ENCODE measurements around the gene ANKRD49.
A peak's percentile ranks its signal among the peaks of the same experiment; 100 is the strongest.
"Not testable (repeated sequence)": the region's sequence is repeated elsewhere in the genome, so short reads cannot be mapped to it uniquely, and the experiment has no call there.

The ANKRD49 gene

DNA sequence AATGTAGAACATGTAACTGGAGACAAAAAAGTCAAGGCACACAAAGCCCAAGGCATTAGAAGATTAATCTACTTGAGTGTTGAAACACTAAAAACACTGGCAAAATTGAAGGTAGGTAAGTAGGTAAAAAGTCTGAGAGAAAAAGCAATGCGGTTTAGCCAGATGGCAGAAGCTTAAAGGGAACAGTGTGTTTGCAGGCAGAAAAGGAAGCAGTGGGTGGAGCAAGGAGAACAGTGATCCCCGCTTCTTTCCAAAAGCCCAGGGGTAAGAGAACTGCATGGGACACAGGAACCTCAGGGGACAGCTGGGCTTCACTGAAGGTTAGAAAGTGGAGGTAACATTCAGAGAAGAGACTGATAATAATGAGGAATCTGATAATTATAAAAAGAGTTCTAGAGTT, 16.2 kb upstream of the ANKRD49 start:
- Mint-ChIP-seq H3K4me3 (peak overlapping the region; percentile 21), H3K27ac (peak overlapping the region; percentile 45), H3K36me3 (ENCODE audit: low read depth) (peaks cover 46% of the 10 kb centered on the region), H3K9me3 (no peaks in the 10 kb centered on the region), H3K4me1 (ENCODE audit: low read depth) (peaks cover 27% of the 10 kb centered on the region), H3K27me3 (no peaks in the 10 kb centered on the region)
- intact Hi-C loops (cut with micrococcal nuclease) = no loop called here

DNA sequence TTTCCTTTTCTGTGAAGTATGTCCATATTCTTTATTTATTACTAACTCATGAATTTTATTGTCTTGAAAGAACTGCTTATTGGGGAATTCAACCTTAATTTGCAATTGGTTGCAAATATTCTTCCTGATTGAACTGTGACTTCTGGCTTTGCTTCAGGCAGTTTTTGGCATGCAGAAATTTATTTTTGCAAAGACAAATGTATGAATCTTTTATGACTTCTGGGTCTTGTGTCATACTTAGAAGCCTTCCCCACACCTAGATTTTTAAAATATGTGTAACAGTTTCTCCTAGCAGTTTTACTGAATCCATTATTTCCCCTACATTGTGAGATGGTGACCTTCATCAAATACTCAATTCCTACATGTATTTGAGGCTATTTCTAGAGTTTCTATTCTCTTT, 12.4 kb upstream of the ANKRD49 start:
- Mint-ChIP-seq H3K27ac (no peak overlapping the region), H3K27me3 (no peaks in the 10 kb centered on the region), H3K36me3 (ENCODE audit: low read depth) (peaks cover 70% of the 10 kb centered on the region), H3K4me1 (ENCODE audit: low read depth) (peaks cover 12% of the 10 kb centered on the region), H3K4me3 (no peak overlapping the region), H3K9me3 (no peaks in the 10 kb centered on the region)
- intact Hi-C loops (cut with micrococcal nuclease) = no loop called here

- no peaks in the 10 kb centered on the region for H3K9me3 Mint-ChIP-seq
- H3K4me3 Mint-ChIP-seq = no peak overlapping the region
- intact Hi-C loops (cut with micrococcal nuclease) = no loop called here
- peaks cover 92% of the 10 kb centered on the region for H3K36me3 Mint-ChIP-seq (ENCODE audit: low read depth)
- no peak overlapping the region for H3K27ac Mint-ChIP-seq
- no peaks in the 10 kb centered on the region for H3K27me3 Mint-ChIP-seq
- peaks cover 15% of the 10 kb centered on the region for H3K4me1 Mint-ChIP-seq (ENCODE audit: low read depth)
Measured at GRCh38 chr11:94486068-94486467, 7.7 kb upstream of the ANKRD49 start.

GRCh38 chr11:94494126-94494680, 419 bp downstream of the ANKRD49 start:
- intact Hi-C loops (cut with micrococcal nuclease) = loop anchor here (5.0 to 10.0 kb wide), 3 partner anchors 367 to 752 kb away; partner anchors contain the start of genes C11orf54, CWC15, KDM4D and PANX1
- H3K36me3 Mint-ChIP-seq (ENCODE audit: low read depth) = peaks cover 50% of the 10 kb centered on the region
- no peaks in the 10 kb centered on the region for H3K9me3 Mint-ChIP-seq
- peaks cover 23% of the 10 kb centered on the region for H3K4me1 Mint-ChIP-seq (ENCODE audit: low read depth)
- peak overlapping the region; percentile 90 for H3K4me3 Mint-ChIP-seq
- H3K27ac Mint-ChIP-seq = peak overlapping the region; percentile 94
- no peaks in the 10 kb centered on the region for H3K27me3 Mint-ChIP-seq

DNA sequence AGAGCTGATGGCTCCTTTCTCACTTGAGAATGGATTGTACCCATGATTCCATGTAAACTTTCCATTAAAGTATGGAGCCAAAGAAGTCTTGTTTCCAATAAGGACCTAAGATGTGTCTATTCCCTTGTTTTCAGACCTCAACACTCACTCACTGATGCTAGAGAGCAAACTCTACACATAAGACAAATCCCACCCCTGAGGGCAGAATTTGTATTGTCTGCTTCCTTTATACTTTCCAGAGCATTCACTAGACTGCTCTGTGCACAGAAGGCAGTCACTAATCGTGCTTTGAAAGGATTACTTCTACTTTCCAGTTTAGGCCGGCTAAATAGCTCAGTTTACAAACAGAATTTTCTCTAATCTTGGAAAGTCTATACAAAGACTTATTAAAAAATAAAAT, 6.4 kb downstream of the ANKRD49 start:
- no peaks in the 10 kb centered on the region for H3K27me3 Mint-ChIP-seq
- H3K4me1 Mint-ChIP-seq (ENCODE audit: low read depth) = no peaks in the 10 kb centered on the region
- intact Hi-C loops (cut with micrococcal nuclease) = no loop called here
- no peak overlapping the region for H3K4me3 Mint-ChIP-seq
- peaks cover 47% of the 10 kb centered on the region for H3K36me3 Mint-ChIP-seq (ENCODE audit: low read depth)
- H3K27ac Mint-ChIP-seq = no peak overlapping the region
- H3K9me3 Mint-ChIP-seq = no peaks in the 10 kb centered on the region

DNA sequence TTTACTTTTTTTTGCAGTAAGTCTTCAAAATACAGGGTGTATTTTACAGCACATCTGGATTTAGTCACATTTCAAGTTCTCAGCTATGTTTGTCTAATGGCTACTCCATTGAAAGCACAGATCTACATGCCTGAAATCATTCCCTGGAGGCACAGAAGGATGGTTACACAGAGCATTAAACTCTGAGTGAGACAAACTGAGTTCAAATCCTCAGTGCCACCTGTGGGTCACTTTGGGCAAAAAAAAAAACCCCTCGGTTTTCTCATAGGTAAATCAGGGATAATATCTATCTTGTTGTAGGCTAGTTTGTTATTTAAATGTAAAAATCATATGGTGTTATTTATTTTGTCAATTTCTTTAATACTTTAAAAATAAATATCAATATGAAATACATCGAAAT, 7.7 kb downstream of the ANKRD49 start:
- Mint-ChIP-seq H3K27ac (no peak overlapping the region), H3K27me3 (no peaks in the 10 kb centered on the region), H3K4me1 (ENCODE audit: low read depth) (no peaks in the 10 kb centered on the region), H3K36me3 (ENCODE audit: low read depth) (peaks cover 44% of the 10 kb centered on the region), H3K4me3 (no peak overlapping the region), H3K9me3 (no peaks in the 10 kb centered on the region)
- intact Hi-C loops (cut with micrococcal nuclease) = no loop called here

DNA sequence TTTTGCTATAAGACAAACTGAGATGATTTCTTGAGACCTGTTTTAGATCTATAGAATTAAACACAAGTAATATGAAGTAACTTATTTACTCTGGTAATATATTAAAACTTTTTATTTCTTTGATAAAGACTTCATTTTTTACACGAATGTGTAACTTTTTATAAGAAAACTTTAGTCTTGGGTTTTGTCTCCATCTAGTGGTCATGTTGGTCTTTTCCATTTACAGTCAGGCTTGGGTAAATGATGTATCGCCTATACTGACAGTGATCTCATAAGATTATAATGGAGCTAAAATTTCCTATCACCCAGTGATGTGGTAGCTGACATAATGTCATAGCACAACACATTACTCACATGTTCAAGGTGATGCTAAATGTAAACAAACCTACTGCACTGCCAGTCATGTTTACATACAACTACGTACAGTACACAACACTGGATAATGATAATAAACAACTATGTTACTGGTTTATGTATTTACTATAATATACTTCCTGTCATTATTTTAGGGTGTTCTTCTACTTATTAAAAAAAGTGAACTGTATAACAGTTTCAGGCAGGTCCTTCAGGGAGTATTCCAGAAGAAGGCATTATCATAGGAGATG, 11.0 kb downstream of the ANKRD49 start:
- H3K36me3 Mint-ChIP-seq (ENCODE audit: low read depth) = peaks cover 14% of the 10 kb centered on the region
- H3K4me3 Mint-ChIP-seq = no peak overlapping the region
- H3K9me3 Mint-ChIP-seq = no peaks in the 10 kb centered on the region
- H3K27me3 Mint-ChIP-seq = no peaks in the 10 kb centered on the region
- H3K4me1 Mint-ChIP-seq (ENCODE audit: low read depth) = no peaks in the 10 kb centered on the region
- H3K27ac Mint-ChIP-seq = no peak overlapping the region
- intact Hi-C loops (cut with micrococcal nuclease) = loop anchor here (1.0 to 2.0 kb wide), 2 partner anchors 178 to 321 kb away; no protein-coding TSS in a partner anchor

DNA sequence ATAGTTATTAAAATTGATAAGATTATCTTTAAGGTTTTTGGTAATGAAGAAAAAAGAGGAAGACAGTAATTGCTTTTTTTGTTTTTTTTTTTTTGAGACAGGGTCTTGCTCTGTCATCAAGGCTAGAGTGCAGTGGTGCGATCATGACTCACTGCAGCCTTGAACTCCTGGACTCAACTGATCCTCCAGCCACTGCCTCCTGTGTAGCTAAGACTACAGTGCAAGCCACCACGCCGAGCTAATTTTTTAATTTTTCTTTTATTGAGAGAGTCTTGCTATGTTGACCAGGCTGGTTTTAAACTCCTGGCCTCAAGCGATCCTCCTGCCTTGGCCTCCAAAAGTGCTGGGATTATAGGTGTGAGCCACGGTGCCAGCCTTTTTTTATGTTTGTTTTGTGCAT, 12.7 kb downstream of the ANKRD49 start:
- intact Hi-C loops (cut with micrococcal nuclease); H3K4me1 Mint-ChIP-seq (ENCODE audit: low read depth): not testable (repeated sequence)

DNA sequence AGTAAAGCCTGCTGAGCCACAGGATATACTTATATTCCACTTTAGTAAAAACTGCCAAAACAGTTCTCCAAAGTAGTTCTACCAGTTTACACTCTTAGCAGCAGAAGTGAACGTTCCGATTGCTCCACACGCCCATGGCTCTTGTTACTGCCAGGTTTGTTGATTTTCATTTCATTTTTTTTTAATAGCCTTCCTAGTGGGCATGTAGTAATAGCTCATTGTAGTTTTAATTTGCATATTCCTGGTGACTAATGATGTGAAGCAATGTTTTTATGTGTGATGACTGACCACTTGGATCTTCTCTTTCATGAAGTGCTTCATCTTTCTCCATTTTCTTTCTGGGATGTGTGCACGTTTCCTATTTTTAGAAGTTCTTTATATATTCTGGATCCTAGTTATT, 13.7 kb downstream of the ANKRD49 start:
- Mint-ChIP-seq H3K4me3 (no peak overlapping the region), H3K9me3 (no peaks in the 10 kb centered on the region), H3K27me3 (no peaks in the 10 kb centered on the region), H3K27ac (no peak overlapping the region), H3K4me1 (ENCODE audit: low read depth) (peaks cover 9% of the 10 kb centered on the region), H3K36me3 (ENCODE audit: low read depth) (no peaks in the 10 kb centered on the region)
- intact Hi-C loops (cut with micrococcal nuclease) = no loop called here

More for the DNA sequence above, 12.7 kb downstream of the ANKRD49 start:
- not testable (repeated sequence) for H3K36me3 Mint-ChIP-seq (ENCODE audit: low read depth); H3K9me3 Mint-ChIP-seq; H3K27me3 Mint-ChIP-seq; H3K4me3 Mint-ChIP-seq; H3K27ac Mint-ChIP-seq

DNA sequence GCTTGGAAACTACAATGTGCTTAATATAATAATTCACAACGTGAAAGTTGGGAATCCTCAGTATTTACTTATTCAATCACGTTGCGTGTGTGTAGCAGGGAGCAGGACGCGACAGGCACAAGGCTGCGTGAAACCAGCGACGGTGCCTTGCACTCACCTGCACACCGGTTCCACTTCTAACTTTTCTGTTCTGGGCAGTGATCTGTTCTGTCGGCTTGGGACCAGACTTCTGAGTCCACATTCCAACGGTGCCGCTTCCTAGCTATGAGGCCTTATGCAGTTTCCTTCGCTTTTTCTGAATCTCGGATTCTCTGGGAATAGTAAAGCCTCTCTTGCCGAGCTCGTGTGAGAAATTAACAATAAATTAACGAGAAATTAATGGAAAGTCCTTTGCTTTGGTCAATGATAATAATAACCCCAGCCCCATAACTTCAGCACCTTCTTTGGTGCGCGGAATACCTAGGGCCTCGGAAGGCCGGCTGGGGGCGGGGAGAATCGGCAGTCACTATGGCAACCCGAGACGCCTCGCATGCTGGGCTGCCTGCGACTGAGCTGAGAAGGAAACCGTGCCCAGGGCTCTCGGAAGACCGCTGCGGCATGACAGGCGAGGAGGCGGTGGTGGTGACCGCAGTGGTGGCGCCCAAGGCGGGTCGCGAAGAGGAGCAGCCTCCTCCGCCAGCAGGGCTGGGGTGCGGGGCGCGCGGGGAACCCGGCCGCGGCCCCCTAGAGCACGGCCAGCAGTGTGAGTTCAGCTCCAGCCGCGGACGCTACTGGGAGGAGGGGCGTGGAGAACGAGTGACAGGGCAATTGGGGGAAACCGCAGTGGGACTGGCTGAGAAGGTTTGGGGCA, 18.4 kb downstream of the ANKRD49 start, which contains the start of gene C11orf97:
Gene C11orf97 (plus strand): TSS at position 530 of the 850 bp plus-strand sequence. CDS start 68 bp downstream, at position 598.
- Mint-ChIP-seq H3K4me3 (peak within 1 kb of the TSS; percentile 91), H3K9me3 (no peaks in the 10 kb centered on the region), H3K27ac (peak within 1 kb of the TSS; percentile 50), H3K36me3 (ENCODE audit: low read depth) (no peaks in the 10 kb centered on the region), H3K27me3 (no peaks in the 10 kb centered on the region), H3K4me1 (ENCODE audit: low read depth) (peaks cover 12% of the 10 kb centered on the region)
- intact Hi-C loops (cut with micrococcal nuclease) = no loop called here

DNA sequence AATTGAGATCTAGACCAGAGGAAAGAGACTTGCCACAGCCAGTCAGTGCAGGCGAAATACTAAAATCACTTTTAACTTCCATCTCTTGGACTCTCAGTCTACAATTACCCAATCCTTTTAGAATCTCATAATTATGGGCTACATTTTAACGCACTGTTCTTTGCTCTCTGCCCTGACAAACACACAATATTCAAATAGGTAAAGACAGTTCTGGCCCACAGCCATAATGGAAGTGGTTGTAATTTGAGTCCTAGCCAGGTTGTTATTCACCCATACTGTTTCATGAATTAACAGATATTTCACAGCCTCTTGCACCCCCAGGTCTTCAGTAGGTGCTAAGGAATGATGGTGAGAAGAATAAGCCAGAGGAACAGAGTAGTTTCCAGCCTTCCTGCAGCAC, 19.3 kb downstream of the ANKRD49 start:
- no peaks in the 10 kb centered on the region for H3K9me3 Mint-ChIP-seq

GRCh38 chr11:94515398-94515797, 21.6 kb downstream of the ANKRD49 start:
- intact Hi-C loops (cut with micrococcal nuclease) = no loop called here
- H3K36me3 Mint-ChIP-seq (ENCODE audit: low read depth) = no peaks in the 10 kb centered on the region
- H3K9me3 Mint-ChIP-seq = no peaks in the 10 kb centered on the region
- H3K27ac Mint-ChIP-seq = no peak overlapping the region
- H3K4me1 Mint-ChIP-seq (ENCODE audit: low read depth) = peaks cover 12% of the 10 kb centered on the region
- H3K27me3 Mint-ChIP-seq = no peaks in the 10 kb centered on the region
- H3K4me3 Mint-ChIP-seq = no peak overlapping the region

More for the DNA sequence above, 19.3 kb downstream of the ANKRD49 start:
- Mint-ChIP-seq H3K36me3 (ENCODE audit: low read depth) (no peaks in the 10 kb centered on the region), H3K4me1 (ENCODE audit: low read depth) (peaks cover 12% of the 10 kb centered on the region), H3K27ac (no peak overlapping the region), H3K27me3 (no peaks in the 10 kb centered on the region), H3K4me3 (no peak overlapping the region)
- intact Hi-C loops (cut with micrococcal nuclease) = no loop called here

- no peak overlapping the region for H3K27ac Mint-ChIP-seq
- no peaks in the 10 kb centered on the region for H3K36me3 Mint-ChIP-seq (ENCODE audit: low read depth)
- no peaks in the 10 kb centered on the region for H3K9me3 Mint-ChIP-seq
- H3K4me1 Mint-ChIP-seq (ENCODE audit: low read depth) = peaks cover 11% of the 10 kb centered on the region
- intact Hi-C loops (cut with micrococcal nuclease) = no loop called here
- H3K27me3 Mint-ChIP-seq = no peaks in the 10 kb centered on the region
- H3K4me3 Mint-ChIP-seq = no peak overlapping the region
Measured at GRCh38 chr11:94516725-94517124, 22.9 kb downstream of the ANKRD49 start.

- Mint-ChIP-seq H3K4me3 (no peak overlapping the region), H3K9me3 (no peaks in the 10 kb centered on the region), H3K4me1 (ENCODE audit: low read depth) (no peaks in the 10 kb centered on the region), H3K27ac (no peak overlapping the region), H3K36me3 (ENCODE audit: low read depth) (no peaks in the 10 kb centered on the region), H3K27me3 (no peaks in the 10 kb centered on the region)
- intact Hi-C loops (cut with micrococcal nuclease) = loop anchor here (2.0 kb wide), 1 partner anchor 81 kb away; no protein-coding TSS in a partner anchor
Measured at GRCh38 chr11:94518300-94518699, 24.5 kb downstream of the ANKRD49 start.

Data from dendritic cell treated with granulocyte-macrophage colony-stimulating factor and Interleukin-4, amounts not matched to agents 40 ng/mL and 50 ng/mL, for 4 days (primary cell).